ENCODE data around the gene MCTP1. TPM values are rescaled to one million over a fixed set of nuclear protein-coding genes. Genes with fewer than 3 reads are reported as not detected.
"Not testable (repeated sequence)": the region's sequence is repeated elsewhere in the genome, so short reads cannot be mapped to it uniquely, and the experiment has no call there.

The MCTP1 gene
- total RNA-seq, 4 donors from 2014 or later: 3.3 to 31.4 (median 13.4) TPM

GRCh38 chr5:94969174-94969573 is 315.7 kb downstream of the MCTP1 start:
- H3K27ac ChIP-seq: no peak overlapping the region
- intact Hi-C loops (cut with DNase I; ENCODE audit: low total_unique reads): loop anchor here (10.0 kb wide), 1 partner anchor 266 kb away; no protein-coding TSS in a partner anchor
- 25 to 32% methylated on average over 3 of the region's 3 CpGs for WGBS, 2 donors (ENCODE audit: low coverage in 1 of 2)
- H3K4me1 ChIP-seq: no peaks in the 10 kb centered on the region
- H3K4me3 ChIP-seq: no peak overlapping the region
- H3K27me3 ChIP-seq: no peaks in the 10 kb centered on the region
- DNase-seq: no peak
- no peak for TF ChIP-seq POLR2AphosphoS5 (IDR thresholded peaks at IDR 0.05)
- TF ChIP-seq EP300 (IDR thresholded peaks at IDR 0.05; ENCODE audit: low read depth): no peak
- TF ChIP-seq CTCF (IDR thresholded peaks at IDR 0.05): no peak
- no peak for TF ChIP-seq POLR2A (IDR thresholded peaks at IDR 0.05)
- in situ Hi-C loops (cut with MboI; ENCODE audit: low pct_ligation_motif_present in 1 of 4, low pct_unique_long_range_greater_than_20kb in 1 of 4, low sequenced_read_pairs in 3 of 4): loop anchor here in 3 of 4 donors (25.0 kb wide), 2 partner anchors 268 to 293 kb away; no protein-coding TSS in a partner anchor
- no peaks in the 10 kb centered on the region for H3K9me3 ChIP-seq
- no peaks in the 10 kb centered on the region for H3K36me3 ChIP-seq

GRCh38 chr5:94968507-94969095 is 316.3 kb downstream of the MCTP1 start:
- Histone ChIP-seq H3K4me1 (no peaks in the 10 kb centered on the region), H3K9me3 (no peaks in the 10 kb centered on the region), H3K36me3 (no peaks in the 10 kb centered on the region), H3K27ac (no peak overlapping the region), H3K4me3 (no peak overlapping the region), H3K27me3 (no peaks in the 10 kb centered on the region)
- no peak for DNase-seq
- in situ Hi-C loops (cut with MboI; ENCODE audit: low pct_ligation_motif_present in 1 of 4, low pct_unique_long_range_greater_than_20kb in 1 of 4, low sequenced_read_pairs in 3 of 4): loop anchor here in 3 of 4 donors (25.0 kb wide), 2 partner anchors 269 to 294 kb away; no protein-coding TSS in a partner anchor
- TF ChIP-seq POLR2A (IDR thresholded peaks at IDR 0.05) (no peak), POLR2AphosphoS5 (IDR thresholded peaks at IDR 0.05) (no peak), EP300 (IDR thresholded peaks at IDR 0.05; ENCODE audit: low read depth) (no peak), CTCF (IDR thresholded peaks at IDR 0.05) (peak; percentile 49 to 64 (median 59))
- WGBS, 2 donors (ENCODE audit: low coverage in 1 of 2): 33 to 38% methylated on average over 5 of the region's 5 CpGs
- intact Hi-C loops (cut with DNase I; ENCODE audit: low total_unique reads): loop anchor here (10.0 kb wide), 1 partner anchor 266 kb away; no protein-coding TSS in a partner anchor

GRCh38 chr5:94967525-94967924 is 317.4 kb downstream of the MCTP1 start:
- intact Hi-C loops (cut with DNase I; ENCODE audit: low total_unique reads) (loop anchor here (10.0 kb wide), 1 partner anchor 267 kb away; no protein-coding TSS in a partner anchor), in situ Hi-C loops (cut with MboI; ENCODE audit: low pct_ligation_motif_present in 1 of 4, low pct_unique_long_range_greater_than_20kb in 1 of 4, low sequenced_read_pairs in 3 of 4) (loop anchor here in 3 of 4 donors (25.0 kb wide), 2 partner anchors 270 to 295 kb away; no protein-coding TSS in a partner anchor)
- Histone ChIP-seq H3K27me3 (no peaks in the 10 kb centered on the region), H3K4me3 (no peak overlapping the region), H3K36me3 (no peaks in the 10 kb centered on the region), H3K4me1 (no peaks in the 10 kb centered on the region), H3K9me3 (no peaks in the 10 kb centered on the region), H3K27ac (no peak overlapping the region)
- DNase-seq: no peak
- TF ChIP-seq EP300 (IDR thresholded peaks at IDR 0.05; ENCODE audit: low read depth) (no peak), CTCF (IDR thresholded peaks at IDR 0.05) (no peak)
- 70 to 75% methylated on average over 6 of the region's 6 CpGs for WGBS, 2 donors (ENCODE audit: low coverage in 1 of 2)

GRCh38 chr5:94959279-94959678 is 325.6 kb downstream of the MCTP1 start:
- H3K4me3 ChIP-seq; H3K36me3 ChIP-seq; H3K9me3 ChIP-seq; H3K27ac ChIP-seq; intact Hi-C loops (cut with DNase I; ENCODE audit: low total_unique reads); H3K27me3 ChIP-seq; H3K4me1 ChIP-seq; DNase-seq: not testable (repeated sequence)
- in situ Hi-C loops (cut with MboI; ENCODE audit: low pct_ligation_motif_present in 1 of 4, low pct_unique_long_range_greater_than_20kb in 1 of 4, low sequenced_read_pairs in 3 of 4): loop anchor here in 3 of 4 donors (25.0 kb wide), 2 partner anchors 278 to 303 kb away; no protein-coding TSS in a partner anchor
- 63 to 65% methylated on average over 2 of the region's 2 CpGs for WGBS, 2 donors (ENCODE audit: low coverage in 1 of 2)

All from transverse colon (tissue), 4 donors.